HepG2 (cell line): Measurements from ENCODE around the gene GLRX5. TPM values are rescaled to one million over a fixed set of nuclear protein-coding genes. Genes with fewer than 3 reads are reported as not detected.

Experiments
- BHLHE40 ChIP-seq: IDR thresholded peaks from 2 replicates; pipeline ENCODE4 v1.6.1; 2011; ENCODE audit warnings: low read length, improper control_type of control experiment
- BORCS8-MEF2B ChIP-seq: sonication (generic); formaldehyde crosslinking; IDR thresholded peaks from 2 replicates; pipeline ENCODE4 v1.8.0; 2022; ENCODE audit warnings: mild to moderate bottlenecking, missing genetic modification reagents
- E2F5 ChIP-seq: sonication (generic); formaldehyde crosslinking; conservative IDR thresholded peaks from 2 replicates; pipeline ENCODE4 v1.4.0; 2020; ENCODE audit warnings: missing genetic modification reagents
- ERF ChIP-seq: IDR thresholded peaks from 2 replicates; pipeline ENCODE4 v1.6.1; 2018; ENCODE audit warnings: missing biosample characterization, missing genetic modification reagents
- FLYWCH1 ChIP-seq: sonication (generic); formaldehyde crosslinking; IDR thresholded peaks from 2 replicates; pipeline ENCODE4 v1.8.1; 2023; ENCODE audit warnings: mild to moderate bottlenecking, missing genetic modification reagents
- FOXC1 ChIP-seq: sonication (generic); formaldehyde crosslinking; IDR thresholded peaks from 2 replicates; pipeline ENCODE4 v1.8.0; 2022; ENCODE audit warnings: mild to moderate bottlenecking, missing genetic modification reagents, borderline replicate concordance
- GATAD1 ChIP-seq: IDR thresholded peaks from 2 replicates; pipeline ENCODE4 v1.6.1; 2016; ENCODE audit warnings: missing genetic modification reagents, missing compliant biosample characterization
- KMT2A ChIP-seq: sonication (generic); formaldehyde crosslinking; IDR thresholded peaks from 2 replicates; pipeline ENCODE4 v1.4.0; 2020; ENCODE audit warnings: missing genetic modification reagents
- RBFOX2 ChIP-seq: fragments of 200-400 bp; formaldehyde crosslinking; IDR thresholded peaks from 2 replicates; pipeline ENCODE4 v1.6.1; 2017; ENCODE audit warnings: low read depth, mild to moderate bottlenecking, low read length
- SMAD1 ChIP-seq: sonication (generic); formaldehyde crosslinking; IDR thresholded peaks from 2 replicates; pipeline ENCODE4 v1.4.0; 2020; ENCODE audit warnings: missing genetic modification reagents, low read depth, mild to moderate bottlenecking, borderline replicate concordance
- SMARCC2 ChIP-seq: fragments of 450-650 bp; IDR thresholded peaks from 2 replicates; pipeline ENCODE4 v1.6.1; 2017; ENCODE audit warnings: antibody characterized with exemption, mild to moderate bottlenecking
- SP2 ChIP-seq: sonication (generic); formaldehyde crosslinking; IDR thresholded peaks from 2 replicates; pipeline ENCODE4 v1.5.1; 2020; ENCODE audit warnings: mild to moderate bottlenecking, missing genetic modification reagents
- SP5 ChIP-seq: IDR thresholded peaks from 2 replicates; pipeline ENCODE4 v1.6.1; 2016; ENCODE audit warnings: low read depth, borderline replicate concordance
- SRY ChIP-seq: sonication (generic); formaldehyde crosslinking; IDR thresholded peaks from 2 replicates; pipeline ENCODE4 v1.8.0; 2022; ENCODE audit warnings: mild to moderate bottlenecking, missing genetic modification reagents
- TAF1 ChIP-seq: sonication (generic); formaldehyde crosslinking; IDR thresholded peaks from 2 replicates; pipeline ENCODE4 v1.4.0; 2020; ENCODE audit warnings: missing genetic modification reagents
- TFDP1 ChIP-seq: IDR thresholded peaks from 2 replicates; pipeline ENCODE4 v1.6.1; 2016; ENCODE audit warnings: missing compliant biosample characterization, missing genetic modification reagents, borderline replicate concordance
- USF2 ChIP-seq, 2 experiments: sonication (generic) in 1 of 2; formaldehyde crosslinking in 1 of 2; IDR thresholded peaks; 2 replicates each; pipeline versions ENCODE4 v1.5.1 to v1.6.1; 2011 to 2020; ENCODE audit warnings: borderline replicate concordance in 1 of 2, low read depth in 1 of 2, low read length in 1 of 2, mild to moderate bottlenecking in 1 of 2, missing genetic modification reagents in 1 of 2, moderate library complexity in 1 of 2
- ZFP62 ChIP-seq: sonication (generic); formaldehyde crosslinking; IDR thresholded peaks from 2 replicates; pipeline ENCODE4 v1.4.0; 2020; ENCODE audit warnings: missing genetic modification reagents
- ZNF138 ChIP-seq: sonication (generic); formaldehyde crosslinking; IDR thresholded peaks from 2 replicates; pipeline ENCODE4 v1.5.0; 2020; ENCODE audit warnings: mild to moderate bottlenecking, low read depth, missing genetic modification reagents
- ZNF34 ChIP-seq: sonication (generic); formaldehyde crosslinking; IDR thresholded peaks from 2 replicates; pipeline ENCODE4 v1.4.0; 2020; ENCODE audit warnings: mild to moderate bottlenecking, missing genetic modification reagents, borderline replicate concordance
- ZNF784 ChIP-seq: sonication (generic); formaldehyde crosslinking; IDR thresholded peaks from 2 replicates; pipeline ENCODE4 v1.5.1; 2020; ENCODE audit warnings: missing genetic modification reagents, mild to moderate bottlenecking, borderline replicate concordance
- polyA plus RNA-seq, 8 experiments: library from polyadenylated mRNA; depleted of rRNA in 3 of 8; stranded (reverse) in 7 of 8; unstranded in 1 of 8; fragments of >200 nt; fragmentation: Illumina TruSeq in 4 of 8; extraction: Trizol in 4 of 8; gene quantifications; 2 replicates each; pipeline versions ENCODE4 v1.2.1 to v1.2.3, GENCODE V29; 2011 to 2016; ENCODE audit warnings: low read depth in 4 of 8, missing spikeins in 1 of 8, mixed read lengths in 1 of 8; ENCODE audit not compliant: insufficient read depth in 1 of 8
- total RNA-seq, 5 experiments: library from RNA; depleted of rRNA; stranded (reverse); fragments of >200 nt; fragmentation: Illumina TruSeq; extraction: Trizol; gene quantifications; 2 replicates each; pipeline ENCODE4 v1.2.3, GENCODE V29; 2016; ENCODE audit warnings: low read depth in 1 of 5

GLRX5 gene
- total and polyA plus RNA-seq, 2 of the 13 experiments (the other 11 are each of a cell fraction or from before 2014, with no cell fraction given), result 122 to 146 TPM

- TF ChIP-seq USF2 (IDR thresholded peaks at IDR 0.05; ENCODE audit: low read depth, low read length) (peak; percentile 32; the same call in 1 of the 2 replicates), USF2 (CRISPR knock-in tag; IDR thresholded peaks at IDR 0.05; ENCODE audit: borderline replicate concordance) (peak; percentile 42), TFDP1 (CRISPR knock-in tag) (peak; percentile 83; the same call in 1 of the 2 replicates), SMAD1 (CRISPR knock-in tag) (0 out of 2 replicates have a peak, but pooled peaks have one; percentile 56), TAF1 (CRISPR knock-in tag) (peak; percentile 77), SP5 (CRISPR knock-in tag) (no peak), FLYWCH1 (CRISPR knock-in tag) (no peak), ZFP62 (CRISPR knock-in tag) (no peak), SMARCC2 (no peak), RBFOX2 (peak; percentile 93), E2F5 (CRISPR knock-in tag) (peak; percentile 45), ZNF34 (CRISPR knock-in tag) (0 out of 2 replicates have a peak, but pooled peaks have one; percentile 22), BORCS8-MEF2B (CRISPR knock-in tag) (0 out of 2 replicates have a peak, but pooled peaks have one; percentile 29), FOXC1 (CRISPR knock-in tag) (peak; percentile 55; the same call in 1 of the 2 replicates), GATAD1 (CRISPR knock-in tag) (peak; percentile 97), ZNF138 (CRISPR knock-in tag) (0 out of 2 replicates have a peak, but pooled peaks have one; percentile 61), ERF (CRISPR knock-in tag) (peak; percentile 84), ZNF784 (CRISPR knock-in tag) (0 out of 2 replicates have a peak, but pooled peaks have one; percentile 49), SP2 (peak; percentile 97), KMT2A (CRISPR knock-in tag) (peak; percentile 91), BHLHE40 (peak; percentile 47; the same call in 1 of the 2 replicates), SRY (CRISPR knock-in tag) (peak; percentile 52; the same call in 1 of the 2 replicates)
These were observed at the start of gene GLRX5 (continued) for GRCh38 chr14:95534299-95535225.
